Heart left ventricle (tissue), 13 donors: ENCODE measurements around the gene PGBD5.

Experiments
- CTCF ChIP-seq, 12 donors: fragments of 200-600 bp; sonication (generic) in 4 of 12; IDR thresholded peaks; one replicate each; pipeline versions ENCODE4 v1.5.0 to v1.8.0; 2018 to 2022; ENCODE audit warnings: antibody characterized with exemption in 12 of 12, mild to moderate bottlenecking in 5 of 12
- POLR2A ChIP-seq, 2 donors: fragments of 450-650 bp; IDR thresholded peaks; one replicate each; pipeline ENCODE4 v1.6.1; 2017; ENCODE audit warnings: antibody characterized with exemption in 2 of 2, mild to moderate bottlenecking in 2 of 2, moderate library complexity in 2 of 2
- donor health status: ischemic (EF 13 %, LVEDD 7.1; RV severe dilation, severe dysfunction).
- donor health status: DM: no; HTN: yes; CAD: no.
- donor health status: DM: no; HTN: no; CAD: no.
- donor health status: ischemic (EF 25% LVEDD 6.9; RV normal size, moderate dysfunction).
- donor health status: ischemic (EF 25% LVEDD 5.7; RV mildly dilated, moderate dysfunction).
- donor health status: ischemic (EF 35%, LVEDD 5.7; RV mildly dilated, moderate dysfunction).
- donor health status: nonischemic (EF 11% LVEDD 7.7; RV severe dilation, severe dysfunction).
- donor health status: DM: yes; HTN: yes; CAD: no.
- donor health status: PGD.
- donor health status: ischemic (EF 29% LVEDD 5.4; RV normal size, mild dysfunction).
- donor health status: nonischemic (EF 23%, LVEDD 6.1; RV moderate dilation, normal function).

- no peak for TF ChIP-seq CTCF (IDR thresholded peaks at IDR 0.05)
- TF ChIP-seq POLR2A (IDR thresholded peaks at IDR 0.05), result no peak
Measured at GRCh38 chr1:230291731-230292620, 134.2 kb downstream of the PGBD5 start.
